ENCODE data around the gene ITGA7.

ITGA7 gene, protein sequence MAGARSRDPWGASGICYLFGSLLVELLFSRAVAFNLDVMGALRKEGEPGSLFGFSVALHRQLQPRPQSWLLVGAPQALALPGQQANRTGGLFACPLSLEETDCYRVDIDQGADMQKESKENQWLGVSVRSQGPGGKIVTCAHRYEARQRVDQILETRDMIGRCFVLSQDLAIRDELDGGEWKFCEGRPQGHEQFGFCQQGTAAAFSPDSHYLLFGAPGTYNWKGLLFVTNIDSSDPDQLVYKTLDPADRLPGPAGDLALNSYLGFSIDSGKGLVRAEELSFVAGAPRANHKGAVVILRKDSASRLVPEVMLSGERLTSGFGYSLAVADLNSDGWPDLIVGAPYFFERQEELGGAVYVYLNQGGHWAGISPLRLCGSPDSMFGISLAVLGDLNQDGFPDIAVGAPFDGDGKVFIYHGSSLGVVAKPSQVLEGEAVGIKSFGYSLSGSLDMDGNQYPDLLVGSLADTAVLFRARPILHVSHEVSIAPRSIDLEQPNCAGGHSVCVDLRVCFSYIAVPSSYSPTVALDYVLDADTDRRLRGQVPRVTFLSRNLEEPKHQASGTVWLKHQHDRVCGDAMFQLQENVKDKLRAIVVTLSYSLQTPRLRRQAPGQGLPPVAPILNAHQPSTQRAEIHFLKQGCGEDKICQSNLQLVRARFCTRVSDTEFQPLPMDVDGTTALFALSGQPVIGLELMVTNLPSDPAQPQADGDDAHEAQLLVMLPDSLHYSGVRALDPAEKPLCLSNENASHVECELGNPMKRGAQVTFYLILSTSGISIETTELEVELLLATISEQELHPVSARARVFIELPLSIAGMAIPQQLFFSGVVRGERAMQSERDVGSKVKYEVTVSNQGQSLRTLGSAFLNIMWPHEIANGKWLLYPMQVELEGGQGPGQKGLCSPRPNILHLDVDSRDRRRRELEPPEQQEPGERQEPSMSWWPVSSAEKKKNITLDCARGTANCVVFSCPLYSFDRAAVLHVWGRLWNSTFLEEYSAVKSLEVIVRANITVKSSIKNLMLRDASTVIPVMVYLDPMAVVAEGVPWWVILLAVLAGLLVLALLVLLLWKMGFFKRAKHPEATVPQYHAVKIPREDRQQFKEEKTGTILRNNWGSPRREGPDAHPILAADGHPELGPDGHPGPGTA

DNA sequence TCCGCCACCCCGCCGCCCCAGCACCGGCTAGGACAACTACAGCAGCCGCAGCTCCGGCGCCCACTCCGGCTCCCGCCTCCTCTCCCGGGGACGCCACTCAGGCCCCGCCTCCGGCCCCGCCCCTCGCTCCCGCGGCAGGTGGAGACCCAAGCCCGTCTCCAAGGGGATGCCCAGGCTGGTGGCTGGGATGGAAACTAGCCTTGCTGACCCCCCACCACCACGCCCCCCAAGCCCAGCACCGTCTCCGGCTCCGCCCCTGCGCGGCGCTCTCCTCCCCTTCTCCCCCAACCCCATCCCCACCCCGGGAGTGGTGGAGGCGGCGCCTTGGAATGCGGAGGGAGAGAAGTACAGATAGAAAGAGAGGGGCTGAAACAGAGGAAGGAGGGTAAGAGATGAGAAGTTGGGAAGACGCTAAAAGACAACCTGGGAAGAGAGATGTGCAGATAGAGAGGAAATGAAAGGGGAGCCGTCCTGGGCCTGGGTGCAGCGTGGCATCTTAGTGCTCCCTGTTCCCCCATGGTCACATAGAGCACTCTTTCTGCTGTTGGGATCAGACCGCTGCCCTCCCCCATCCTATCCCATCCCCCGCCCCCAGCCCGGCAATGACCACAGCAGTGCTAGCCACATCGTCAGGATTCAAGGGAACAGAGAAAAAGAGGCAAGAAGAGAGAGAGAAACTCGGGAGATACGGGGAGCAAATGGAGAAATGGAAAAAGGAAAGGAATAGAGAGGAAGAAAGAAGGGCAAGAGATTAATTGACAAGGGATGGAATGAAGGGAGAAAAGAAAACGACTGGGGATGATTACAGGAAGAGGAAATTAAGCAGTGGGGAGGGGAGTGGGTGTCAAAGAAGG is at the start of gene ITGA7:
ITGA7 (minus strand) TSS at position 64 of the 854 bp plus-strand sequence. CDS start 222 bp downstream, outside the sequence.
- DNase-seq (ENCODE audit: extremely low spot score), result peak; percentile 84
- ChIA-PET POLR2A (interaction anchor here (0.8 to 2.4 kb wide), 4 partner anchors 12 to 36 kb away, joined by 3 to 9 read pairs (median 4); partner anchors contain the start of gene CD63), CTCF (interaction anchor here (0.8 kb wide), 1 partner anchor 11 kb away, joined by 3 read pairs; no protein-coding TSS in a partner anchor)
- TF ChIP-seq NFRKB (IDR thresholded peaks at IDR 0.05), result no peak
- no peak for TF ChIP-seq SP1 (IDR thresholded peaks at IDR 0.05)
- no peak for TF ChIP-seq ZNF384 (IDR thresholded peaks at IDR 0.05)
- TF ChIP-seq ELF4 (IDR thresholded peaks at IDR 0.05), result no peak
- TF ChIP-seq TARDBP (IDR thresholded peaks at IDR 0.05), result no peak
- TF ChIP-seq HDGF (IDR thresholded peaks at IDR 0.05; ENCODE audit: borderline replicate concordance), result no peak
- no peak for TF ChIP-seq CTBP1 (IDR thresholded peaks at IDR 0.05; ENCODE audit: borderline replicate concordance)
- TF ChIP-seq FOXM1 (IDR thresholded peaks at IDR 0.05; ENCODE audit: borderline replicate concordance), result no peak
- no peak for TF ChIP-seq FOXK2 (IDR thresholded peaks at IDR 0.05)
- TF ChIP-seq LEF1 (IDR thresholded peaks at IDR 0.05; ENCODE audit: borderline replicate concordance), result no peak
- no peak for TF ChIP-seq ARNT (IDR thresholded peaks at IDR 0.05)
- TF ChIP-seq FOXA1 (IDR thresholded peaks at IDR 0.05), result no peak
- TF ChIP-seq L3MBTL2 (conservative IDR thresholded peaks at IDR 0.05), result no peak
- TF ChIP-seq BHLHE40 (IDR thresholded peaks at IDR 0.05; ENCODE audit: borderline replicate concordance), result no peak
- TF ChIP-seq, protein P1, sequence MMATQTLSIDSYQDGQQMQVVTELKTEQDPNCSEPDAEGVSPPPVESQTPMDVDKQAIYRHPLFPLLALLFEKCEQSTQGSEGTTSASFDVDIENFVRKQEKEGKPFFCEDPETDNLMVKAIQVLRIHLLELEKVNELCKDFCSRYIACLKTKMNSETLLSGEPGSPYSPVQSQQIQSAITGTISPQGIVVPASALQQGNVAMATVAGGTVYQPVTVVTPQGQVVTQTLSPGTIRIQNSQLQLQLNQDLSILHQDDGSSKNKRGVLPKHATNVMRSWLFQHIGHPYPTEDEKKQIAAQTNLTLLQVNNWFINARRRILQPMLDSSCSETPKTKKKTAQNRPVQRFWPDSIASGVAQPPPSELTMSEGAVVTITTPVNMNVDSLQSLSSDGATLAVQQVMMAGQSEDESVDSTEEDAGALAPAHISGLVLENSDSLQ (IDR thresholded peaks at IDR 0.05), result no peak; the same call in 1 of the 2 replicates
- no peak for TF ChIP-seq SUZ12 (IDR thresholded peaks at IDR 0.05)

DNA sequence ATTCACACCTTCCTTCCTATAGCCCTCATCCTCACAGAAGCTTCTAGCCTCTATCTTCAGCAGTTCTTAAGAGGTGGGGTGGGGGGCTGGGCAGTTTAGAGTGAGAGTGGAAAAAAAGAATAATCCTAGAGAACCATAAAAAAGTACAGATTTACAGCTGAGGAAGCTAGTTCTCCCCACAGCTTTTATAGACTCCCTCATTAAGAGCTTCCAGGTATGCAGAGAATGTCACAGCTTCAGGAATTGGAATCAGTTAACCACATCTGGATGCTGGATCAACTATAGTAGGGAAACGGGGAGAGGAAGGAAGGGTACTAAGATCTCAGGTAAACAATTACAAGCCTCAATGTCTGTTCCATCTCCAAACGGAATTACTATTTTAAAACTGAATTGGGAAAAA is 47.5 kb upstream of the ITGA7 start:
- TF ChIP-seq SUZ12 (IDR thresholded peaks at IDR 0.05), result no peak
- no peak for TF ChIP-seq ZNF384 (IDR thresholded peaks at IDR 0.05)
- no peak for TF ChIP-seq NFRKB (IDR thresholded peaks at IDR 0.05)
- no peak for TF ChIP-seq FOXM1 (IDR thresholded peaks at IDR 0.05; ENCODE audit: borderline replicate concordance)
- no peak for TF ChIP-seq ARNT (IDR thresholded peaks at IDR 0.05)
- no peak for TF ChIP-seq HDGF (IDR thresholded peaks at IDR 0.05; ENCODE audit: borderline replicate concordance)
- TF ChIP-seq TARDBP (IDR thresholded peaks at IDR 0.05), result no peak
- TF ChIP-seq FOXA1 (IDR thresholded peaks at IDR 0.05), result no peak
- TF ChIP-seq CTBP1 (IDR thresholded peaks at IDR 0.05; ENCODE audit: borderline replicate concordance), result no peak
- TF ChIP-seq, protein P1 (IDR thresholded peaks at IDR 0.05), result no peak
- no peak for TF ChIP-seq L3MBTL2 (conservative IDR thresholded peaks at IDR 0.05)
- no peak for TF ChIP-seq FOXK2 (IDR thresholded peaks at IDR 0.05)
- TF ChIP-seq LEF1 (IDR thresholded peaks at IDR 0.05; ENCODE audit: borderline replicate concordance), result no peak
- no peak for TF ChIP-seq BHLHE40 (IDR thresholded peaks at IDR 0.05; ENCODE audit: borderline replicate concordance)
- TF ChIP-seq SP1 (IDR thresholded peaks at IDR 0.05), result no peak
- no peak for TF ChIP-seq ELF4 (IDR thresholded peaks at IDR 0.05)
- DNase-seq (ENCODE audit: extremely low spot score), result no peak
- ChIA-PET POLR2A (interaction anchor here (1.0 kb wide), 1 partner anchor 62 kb away, joined by 3 read pairs; the partner anchor contains the start of genes ORMDL2 and SARNP), CTCF (no interaction called here)

- TF ChIP-seq NFRKB (IDR thresholded peaks at IDR 0.05), result no peak
- no peak for TF ChIP-seq FOXM1 (IDR thresholded peaks at IDR 0.05; ENCODE audit: borderline replicate concordance)
- TF ChIP-seq, protein P1 (IDR thresholded peaks at IDR 0.05), result no peak
- no peak for TF ChIP-seq CTBP1 (IDR thresholded peaks at IDR 0.05; ENCODE audit: borderline replicate concordance)
- TF ChIP-seq TARDBP (IDR thresholded peaks at IDR 0.05), result no peak
- TF ChIP-seq SP1 (IDR thresholded peaks at IDR 0.05), result no peak
- TF ChIP-seq FOXA1 (IDR thresholded peaks at IDR 0.05), result no peak
- TF ChIP-seq HDGF (IDR thresholded peaks at IDR 0.05; ENCODE audit: borderline replicate concordance), result no peak
- TF ChIP-seq ARNT (IDR thresholded peaks at IDR 0.05), result no peak
- no peak for TF ChIP-seq LEF1 (IDR thresholded peaks at IDR 0.05; ENCODE audit: borderline replicate concordance)
- no peak for TF ChIP-seq ELF4 (IDR thresholded peaks at IDR 0.05)
- no peak for TF ChIP-seq FOXK2 (IDR thresholded peaks at IDR 0.05)
- no peak for TF ChIP-seq L3MBTL2 (conservative IDR thresholded peaks at IDR 0.05)
- no peak for TF ChIP-seq ZNF384 (IDR thresholded peaks at IDR 0.05)
- TF ChIP-seq SUZ12 (IDR thresholded peaks at IDR 0.05), result no peak
- TF ChIP-seq BHLHE40 (IDR thresholded peaks at IDR 0.05; ENCODE audit: borderline replicate concordance), result no peak
- ChIA-PET POLR2A (interaction anchor here (2.0 kb wide), 1 partner anchor 19 kb away, joined by 4 read pairs; the partner anchor contains the start of gene CD63), CTCF (interaction anchor here (4.3 kb wide), 1 partner anchor 11 kb away, joined by 19 read pairs; no protein-coding TSS in a partner anchor)
- DNase-seq (ENCODE audit: extremely low spot score), result no peak
These were observed 40.7 kb upstream of the ITGA7 start for GRCh38 chr12:55748230-55748993.

All from HEK293T (cell line).